Suprapubic skin (tissue), 3 donors: ENCODE measurements around the gene EMILIN1.
"Not testable (repeated sequence)": the region's sequence is repeated elsewhere in the genome, so short reads cannot be mapped to it uniquely, and the experiment has no call there.

Source experiments
- EP300 ChIP-seq: sonication (generic); formaldehyde crosslinking; IDR thresholded peaks from one replicate; pipeline ENCODE4 v1.6.1; 2017; ENCODE audit warnings: antibody characterized with exemption
- POLR2A ChIP-seq, 2 donors: fragments of 450-650 bp; IDR thresholded peaks; one replicate each; pipeline ENCODE4 v1.6.1; 2017; ENCODE audit warnings: antibody characterized with exemption in 2 of 2, mild to moderate bottlenecking in 2 of 2, moderate library complexity in 2 of 2
- TF ChIP-seq, protein P1 (sequence below), 2 donors: fragments of 200-600 bp in 1 of 2; fragments of 450-650 bp in 1 of 2; sonication (generic) in 1 of 2; IDR thresholded peaks; one replicate each; pipeline ENCODE4 v1.5.1; 2016 to 2019; ENCODE audit warnings: antibody characterized with exemption in 2 of 2, mild to moderate bottlenecking in 1 of 2, moderate library complexity in 1 of 2

DNA sequence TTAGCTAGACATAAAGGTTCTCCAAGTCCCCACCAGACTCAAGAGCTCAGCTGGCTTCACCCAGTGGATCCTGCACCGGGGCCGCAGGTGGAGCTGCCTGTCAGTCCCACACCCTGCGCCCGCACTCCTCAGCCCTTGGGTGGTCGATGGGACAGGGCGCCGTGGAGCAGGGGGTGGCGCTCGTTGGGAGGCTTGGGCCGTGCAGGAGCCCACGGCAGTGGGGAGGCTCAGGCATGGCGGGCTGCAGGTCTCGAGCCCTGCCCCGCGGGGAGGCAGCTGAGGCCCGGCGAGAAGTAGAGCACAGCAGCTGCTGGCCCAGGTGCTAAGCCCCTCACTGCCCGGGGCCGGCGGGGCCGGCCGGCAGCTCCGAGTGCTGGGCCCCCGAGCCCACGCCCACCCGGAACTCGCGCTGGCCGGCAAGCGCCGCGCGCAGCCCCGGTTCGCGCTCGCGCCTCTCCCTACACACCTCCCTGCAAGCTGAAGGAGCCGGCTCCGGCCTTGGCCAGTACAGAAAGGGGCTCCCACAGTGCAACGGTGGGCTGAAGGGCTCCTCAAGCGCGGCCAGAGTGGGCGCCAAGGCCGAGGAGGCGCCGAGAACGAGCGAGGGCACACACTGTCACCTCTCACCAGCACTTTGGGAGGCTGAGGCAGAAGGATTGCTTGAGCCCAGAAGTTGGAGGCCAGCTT, 33.1 kb downstream of the EMILIN1 start:
- TF ChIP-seq, protein P1, sequence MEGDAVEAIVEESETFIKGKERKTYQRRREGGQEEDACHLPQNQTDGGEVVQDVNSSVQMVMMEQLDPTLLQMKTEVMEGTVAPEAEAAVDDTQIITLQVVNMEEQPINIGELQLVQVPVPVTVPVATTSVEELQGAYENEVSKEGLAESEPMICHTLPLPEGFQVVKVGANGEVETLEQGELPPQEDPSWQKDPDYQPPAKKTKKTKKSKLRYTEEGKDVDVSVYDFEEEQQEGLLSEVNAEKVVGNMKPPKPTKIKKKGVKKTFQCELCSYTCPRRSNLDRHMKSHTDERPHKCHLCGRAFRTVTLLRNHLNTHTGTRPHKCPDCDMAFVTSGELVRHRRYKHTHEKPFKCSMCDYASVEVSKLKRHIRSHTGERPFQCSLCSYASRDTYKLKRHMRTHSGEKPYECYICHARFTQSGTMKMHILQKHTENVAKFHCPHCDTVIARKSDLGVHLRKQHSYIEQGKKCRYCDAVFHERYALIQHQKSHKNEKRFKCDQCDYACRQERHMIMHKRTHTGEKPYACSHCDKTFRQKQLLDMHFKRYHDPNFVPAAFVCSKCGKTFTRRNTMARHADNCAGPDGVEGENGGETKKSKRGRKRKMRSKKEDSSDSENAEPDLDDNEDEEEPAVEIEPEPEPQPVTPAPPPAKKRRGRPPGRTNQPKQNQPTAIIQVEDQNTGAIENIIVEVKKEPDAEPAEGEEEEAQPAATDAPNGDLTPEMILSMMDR (IDR thresholded peaks at IDR 0.05): not testable (repeated sequence)
- not testable (repeated sequence) for TF ChIP-seq POLR2A (IDR thresholded peaks at IDR 0.05); EP300
